Measurements from ENCODE around the gene CTSE. TPM values are rescaled to one million over a fixed set of nuclear protein-coding genes. Genes with fewer than 3 reads are reported as not detected.

Gene CTSE
- total and polyA plus RNA-seq, 2 of the 13 experiments (the other 11 are each of a cell fraction or from before 2014, with no cell fraction given) = 0.50 to 0.69 TPM

DNA sequence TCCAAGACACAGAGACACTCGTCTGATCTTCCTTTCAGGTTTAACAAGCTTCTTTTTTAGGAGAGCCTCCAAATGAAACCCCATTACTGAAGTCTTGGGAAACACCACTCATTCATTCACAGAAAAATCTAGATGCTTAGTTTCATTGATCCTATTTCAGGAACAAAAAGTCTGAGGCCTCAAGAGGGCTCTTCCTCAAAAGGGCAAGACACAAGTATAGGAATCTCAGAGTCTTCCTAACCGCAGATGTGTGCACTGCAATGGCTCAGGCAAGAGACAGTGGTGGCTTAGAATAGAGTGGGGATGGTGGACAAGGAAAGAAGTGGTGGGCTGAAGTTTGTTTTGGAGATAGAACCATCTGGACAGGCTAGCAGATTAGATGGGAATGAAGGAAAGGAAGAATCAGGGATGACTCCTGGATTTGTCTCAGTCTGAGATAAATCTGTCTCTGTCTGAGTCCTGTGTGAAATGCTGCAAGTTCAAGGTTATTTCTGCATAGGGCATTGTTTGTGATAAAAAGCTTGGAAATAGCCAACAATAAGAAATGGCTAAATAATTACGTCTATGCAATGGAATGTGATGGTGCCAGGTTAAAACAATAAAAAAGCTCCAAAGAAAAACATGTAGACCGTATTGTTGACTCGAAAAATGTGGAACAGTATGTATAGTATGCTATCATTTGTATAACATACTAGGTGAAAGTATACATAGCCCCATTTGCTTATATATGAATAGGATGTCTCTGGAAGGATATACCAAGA, 8.9 kb upstream of the CTSE start:
- Histone ChIP-seq H3K27me3 (ENCODE audit: control insufficient read depth in 1 of 2, insufficient read depth in 2 of 2, low read length in 2 of 2) (peaks cover 0 to 24% of the 10 kb centered on the region in 2 experiments; a peak in 2 of 5 replicates), H3K4me1 (ENCODE audit: insufficient read depth, low read length) (peaks cover 19% of the 10 kb centered on the region), H3K27ac (ENCODE audit: extremely low read length, insufficient read depth, low read length) (no peak overlapping the region), H3K4me3 (replicated peaks in 1 of 3; ENCODE audit: insufficient read depth in 1 of 3, low read depth in 2 of 3, low read length in 3 of 3) (no peak overlapping the region), H3K9me3 (ENCODE audit: low read length) (no peaks in the 10 kb centered on the region), H3K4me2 (ENCODE audit: low read depth, low read length) (no peak overlapping the region), H3K79me2 (ENCODE audit: insufficient read depth, low read length) (no peaks in the 10 kb centered on the region), H3K36me3 (replicated peaks in 1 of 2; ENCODE audit: control insufficient read depth in 1 of 2, insufficient read depth in 2 of 2, low read length in 2 of 2) (no peaks in the 10 kb centered on the region), H3K9ac (ENCODE audit: insufficient read depth, low read depth, low read length) (no peak overlapping the region), H4K20me1 (ENCODE audit: insufficient read depth, low read length) (no peaks in the 10 kb centered on the region), H2AFZ (ENCODE audit: low read length) (no peak overlapping the region)
- TF ChIP-seq CREB1 (IDR thresholded peaks at IDR 0.05) (no peak), CREB1 (CRISPR knock-in tag; IDR thresholded peaks at IDR 0.05) (no peak), MZF1 (CRISPR knock-in tag; IDR thresholded peaks at IDR 0.05; ENCODE audit: borderline replicate concordance) (no peak), ZNF563 (CRISPR knock-in tag; IDR thresholded peaks at IDR 0.05) (no peak), EED (CRISPR knock-in tag; IDR thresholded peaks at IDR 0.05) (no peak), ZNF10 (CRISPR knock-in tag; IDR thresholded peaks at IDR 0.05; ENCODE audit: borderline replicate concordance, low read depth) (no peak), ZSCAN21 (CRISPR knock-in tag; IDR thresholded peaks at IDR 0.05; ENCODE audit: borderline replicate concordance) (no peak), ZNF20 (CRISPR knock-in tag; IDR thresholded peaks at IDR 0.05) (no peak)
- TF ChIP-seq, protein P1, sequence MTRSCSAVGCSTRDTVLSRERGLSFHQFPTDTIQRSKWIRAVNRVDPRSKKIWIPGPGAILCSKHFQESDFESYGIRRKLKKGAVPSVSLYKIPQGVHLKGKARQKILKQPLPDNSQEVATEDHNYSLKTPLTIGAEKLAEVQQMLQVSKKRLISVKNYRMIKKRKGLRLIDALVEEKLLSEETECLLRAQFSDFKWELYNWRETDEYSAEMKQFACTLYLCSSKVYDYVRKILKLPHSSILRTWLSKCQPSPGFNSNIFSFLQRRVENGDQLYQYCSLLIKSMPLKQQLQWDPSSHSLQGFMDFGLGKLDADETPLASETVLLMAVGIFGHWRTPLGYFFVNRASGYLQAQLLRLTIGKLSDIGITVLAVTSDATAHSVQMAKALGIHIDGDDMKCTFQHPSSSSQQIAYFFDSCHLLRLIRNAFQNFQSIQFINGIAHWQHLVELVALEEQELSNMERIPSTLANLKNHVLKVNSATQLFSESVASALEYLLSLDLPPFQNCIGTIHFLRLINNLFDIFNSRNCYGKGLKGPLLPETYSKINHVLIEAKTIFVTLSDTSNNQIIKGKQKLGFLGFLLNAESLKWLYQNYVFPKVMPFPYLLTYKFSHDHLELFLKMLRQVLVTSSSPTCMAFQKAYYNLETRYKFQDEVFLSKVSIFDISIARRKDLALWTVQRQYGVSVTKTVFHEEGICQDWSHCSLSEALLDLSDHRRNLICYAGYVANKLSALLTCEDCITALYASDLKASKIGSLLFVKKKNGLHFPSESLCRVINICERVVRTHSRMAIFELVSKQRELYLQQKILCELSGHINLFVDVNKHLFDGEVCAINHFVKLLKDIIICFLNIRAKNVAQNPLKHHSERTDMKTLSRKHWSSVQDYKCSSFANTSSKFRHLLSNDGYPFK (CRISPR knock-in tag; IDR thresholded peaks at IDR 0.05; ENCODE audit: borderline replicate concordance) = no peak
- TF ChIP-seq, protein P2, sequence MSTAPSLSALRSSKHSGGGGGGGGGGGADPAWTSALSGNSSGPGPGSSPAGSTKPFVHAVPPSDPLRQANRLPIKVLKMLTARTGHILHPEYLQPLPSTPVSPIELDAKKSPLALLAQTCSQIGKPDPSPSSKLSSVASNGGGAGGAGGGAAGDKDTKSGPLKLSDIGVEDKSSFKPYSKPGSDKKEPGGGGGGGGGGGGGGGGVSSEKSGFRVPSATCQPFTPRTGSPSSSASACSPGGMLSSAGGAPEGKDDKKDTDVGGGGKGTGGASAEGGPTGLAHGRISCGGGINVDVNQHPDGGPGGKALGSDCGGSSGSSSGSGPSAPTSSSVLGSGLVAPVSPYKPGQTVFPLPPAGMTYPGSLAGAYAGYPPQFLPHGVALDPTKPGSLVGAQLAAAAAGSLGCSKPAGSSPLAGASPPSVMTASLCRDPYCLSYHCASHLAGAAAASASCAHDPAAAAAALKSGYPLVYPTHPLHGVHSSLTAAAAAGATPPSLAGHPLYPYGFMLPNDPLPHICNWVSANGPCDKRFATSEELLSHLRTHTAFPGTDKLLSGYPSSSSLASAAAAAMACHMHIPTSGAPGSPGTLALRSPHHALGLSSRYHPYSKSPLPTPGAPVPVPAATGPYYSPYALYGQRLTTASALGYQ (CRISPR knock-in tag; IDR thresholded peaks at IDR 0.05) = no peak
- TF ChIP-seq, protein P3, sequence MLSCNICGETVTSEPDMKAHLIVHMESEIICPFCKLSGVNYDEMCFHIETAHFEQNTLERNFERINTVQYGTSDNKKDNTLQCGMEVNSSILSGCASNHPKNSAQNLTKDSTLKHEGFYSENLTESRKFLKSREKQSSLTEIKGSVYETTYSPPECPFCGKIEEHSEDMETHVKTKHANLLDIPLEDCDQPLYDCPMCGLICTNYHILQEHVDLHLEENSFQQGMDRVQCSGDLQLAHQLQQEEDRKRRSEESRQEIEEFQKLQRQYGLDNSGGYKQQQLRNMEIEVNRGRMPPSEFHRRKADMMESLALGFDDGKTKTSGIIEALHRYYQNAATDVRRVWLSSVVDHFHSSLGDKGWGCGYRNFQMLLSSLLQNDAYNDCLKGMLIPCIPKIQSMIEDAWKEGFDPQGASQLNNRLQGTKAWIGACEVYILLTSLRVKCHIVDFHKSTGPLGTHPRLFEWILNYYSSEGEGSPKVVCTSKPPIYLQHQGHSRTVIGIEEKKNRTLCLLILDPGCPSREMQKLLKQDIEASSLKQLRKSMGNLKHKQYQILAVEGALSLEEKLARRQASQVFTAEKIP (CRISPR knock-in tag; IDR thresholded peaks at IDR 0.05; ENCODE audit: borderline replicate concordance) = no peak
- FAIRE-seq (no peak), DNase-seq (ENCODE audit: low spot score) (no peak), ATAC-seq (no peak)
- WGBS (ENCODE audit: low lambda C conversion rate) = 49% methylated on average over 5 of the region's 5 CpGs
- intact Hi-C loops (cut with micrococcal nuclease; ENCODE audit: unreplicated experiment) = no loop called here
- BruUV-seq (replicated peaks) = no TSS peak
- CTCF ChIA-PET (ENCODE audit: low intra/inter-chr PET ratio, low total read pairs) = interaction anchor here (5.8 kb wide), 1 partner anchor 74 kb away, joined by 105 read pairs; no protein-coding TSS in a partner anchor
- in situ Hi-C loops (cut with HindIII; ENCODE audit: extremely low pct_ligation_motif_present, low pct_unique_long_range_greater_than_20kb) = no loop called here
- POLR2A ChIA-PET = no interaction called here

Measured in HepG2 (cell line).